H1 (cell line): Measurements from ENCODE around the gene NAGA. TPM values are rescaled to one million over a fixed set of nuclear protein-coding genes. Genes with fewer than 3 reads are reported as not detected.

Experiments used
- CTCF ChIA-PET: fragments of 300-600 bp; sonication (Branson Sonifier 250); formaldehyde crosslinking; loops from one replicate; lab custom pipeline; 2021; ENCODE audit not compliant: partially characterized antibody; lab: Charles Lee
- POLR2A ChIA-PET: fragments of 300-600 bp; sonication (Branson Sonifier 250); formaldehyde crosslinking; loops from one replicate; lab custom pipeline; 2021; ENCODE audit warnings: inconsistent platforms; ENCODE audit not compliant: partially characterized antibody; lab: Charles Lee
- DNase-seq, 2 experiments: peaks; one replicate each; pipeline versions ENCODE4 v3.0.0 to v3.0.0-alpha.2; 2010 to 2022; ENCODE audit warnings: low spot score in 2 of 2, low read depth in 1 of 2, mixed read lengths in 1 of 2
- FAIRE-seq: peaks from 2 replicates; lab custom pipeline; 2011; peaks lifted over from hg19 to GRCh38; lab: Jason Lieb, UNC
- H2AFZ ChIP-seq: 2 replicates; pipeline ENCODE4 v1.8.1; 2012; ENCODE audit warnings: low read length, inconsistent platforms
- H2AK5ac ChIP-seq: 2 replicates; pipeline ENCODE4 v1.6.1; 2013; ENCODE audit warnings: low read depth, low read length
- H2BK120ac ChIP-seq: replicated peaks from 2 replicates; pipeline ENCODE3; 2013; ENCODE audit warnings: low read depth, low read length, inconsistent platforms
- H2BK12ac ChIP-seq: 2 replicates; pipeline ENCODE4 v1.6.1; 2013; ENCODE audit warnings: low read depth, low read length
- H2BK15ac ChIP-seq: 2 replicates; pipeline ENCODE4 v1.6.1; 2013; ENCODE audit warnings: low read length
- H2BK20ac ChIP-seq: 2 replicates; pipeline ENCODE4 v1.6.1; 2013; ENCODE audit warnings: low read length
- H2BK5ac ChIP-seq: 2 replicates; pipeline ENCODE4 v1.6.1; 2013; ENCODE audit warnings: low read depth, low read length
- H3K14ac ChIP-seq: 2 replicates; pipeline ENCODE4 v1.6.1; 2013; ENCODE audit warnings: inconsistent platforms; ENCODE audit not compliant: insufficient read length
- H3K18ac ChIP-seq: 2 replicates; pipeline ENCODE4 v1.6.1; 2013; ENCODE audit warnings: low read length; ENCODE audit errors: extremely low read depth
- H3K23ac ChIP-seq: 2 replicates; pipeline ENCODE4 v1.6.1; 2013; ENCODE audit warnings: inconsistent platforms; ENCODE audit not compliant: insufficient read length
- H3K23me2 ChIP-seq: 2 replicates; pipeline ENCODE4 v1.6.1; 2013; ENCODE audit warnings: low read depth, low read length
- H3K27ac ChIP-seq: 2 replicates; pipeline ENCODE4 v1.6.1; 2011; ENCODE audit warnings: low read depth, low read length, inconsistent platforms
- H3K27me3 ChIP-seq, 4 experiments: replicated peaks in 1 of 4; 1 replicate in 1 of 4; 2 replicates in 3 of 4; pipeline versions ENCODE4 v1.6.1 to v1.8.1; 2011 to 2013; ENCODE audit warnings: low read length in 3 of 4, mild to moderate bottlenecking in 3 of 4, inconsistent platforms in 2 of 4, mixed read lengths in 2 of 4, moderate library complexity in 1 of 4; ENCODE audit not compliant: control insufficient read depth in 3 of 4, insufficient read depth in 3 of 4; ENCODE audit errors: extremely low read depth in 1 of 4
- H3K36me3 ChIP-seq, 4 experiments: 2 replicates each; pipeline versions ENCODE4 v1.6.1 to v1.8.1; 2011 to 2013; ENCODE audit warnings: mild to moderate bottlenecking in 4 of 4, low read length in 3 of 4, moderate library complexity in 2 of 4, control low read depth in 1 of 4, inconsistent platforms in 1 of 4; ENCODE audit not compliant: insufficient read depth in 4 of 4, control insufficient read depth in 2 of 4
- H3K4ac ChIP-seq: replicated peaks from 2 replicates; pipeline ENCODE3; 2013; ENCODE audit warnings: low read length, low read depth, mixed read lengths, inconsistent platforms; ENCODE audit not compliant: insufficient read length
- H3K4me1 ChIP-seq, 4 experiments: replicated peaks in 1 of 4; 1 replicate in 1 of 4; 2 replicates in 3 of 4; pipeline versions ENCODE4 v1.6.1 to v1.8.1; 2011 to 2013; ENCODE audit warnings: low read length in 3 of 4, inconsistent platforms in 2 of 4, mixed read lengths in 1 of 4; ENCODE audit not compliant: insufficient read depth in 4 of 4, control insufficient read depth in 3 of 4
- H3K4me2 ChIP-seq, 2 experiments: 2 replicates each; pipeline versions ENCODE4 v1.6.1 to v1.8.1; 2011 to 2013; ENCODE audit warnings: low read depth in 2 of 2, low read length in 2 of 2, control low read depth in 1 of 2, inconsistent platforms in 1 of 2, mild to moderate bottlenecking in 1 of 2; ENCODE audit not compliant: insufficient read depth in 1 of 2
- H3K4me3 ChIP-seq, 4 experiments: fragments of 200-600, 300-600 bp in 1 of 4; sonication (generic), shearing (Covaris generic), sonication (Bioruptor Twin) in 1 of 4; 2 replicates each; pipeline versions ENCODE4 v1.5.1 to v1.8.1; 2011 to 2016; ENCODE audit warnings: low read length in 4 of 4, low read depth in 3 of 4, control low read depth in 2 of 4, inconsistent platforms in 2 of 4, mild to moderate bottlenecking in 2 of 4, mixed read lengths in 1 of 4, moderate library complexity in 1 of 4; ENCODE audit not compliant: insufficient read depth in 2 of 4; ENCODE audit errors: extremely low read depth in 1 of 4
- H3K56ac ChIP-seq: replicated peaks from 2 replicates; pipeline ENCODE3; 2013; ENCODE audit warnings: low read depth, mild to moderate bottlenecking, mixed read lengths, low read length, inconsistent platforms; ENCODE audit not compliant: insufficient read length
- H3K79me1 ChIP-seq: 2 replicates; pipeline ENCODE4 v1.6.1; 2013; ENCODE audit warnings: low read depth, low read length, control low read depth
- H3K79me2 ChIP-seq, 2 experiments: 2 replicates each; pipeline versions ENCODE4 v1.6.1 to v1.8.1; 2012 to 2013; ENCODE audit warnings: low read length in 2 of 2, mild to moderate bottlenecking in 2 of 2, inconsistent platforms in 1 of 2; ENCODE audit not compliant: insufficient read depth in 2 of 2, control insufficient read depth in 1 of 2
- H3K9ac ChIP-seq, 4 experiments: replicated peaks in 1 of 4; 1 replicate in 1 of 4; 2 replicates in 3 of 4; pipeline versions ENCODE4 v1.6.1 to v1.8.1; 2011 to 2013; ENCODE audit warnings: low read depth in 3 of 4, low read length in 3 of 4, control low read depth in 2 of 4, mild to moderate bottlenecking in 2 of 4, moderate library complexity in 2 of 4, inconsistent platforms in 1 of 4; ENCODE audit errors: extremely low read depth in 1 of 4
- H3K9me3 ChIP-seq, 2 experiments: 2 replicates each; pipeline versions ENCODE4 v1.6.1 to v1.8.1; 2012 to 2013; ENCODE audit warnings: mild to moderate bottlenecking in 2 of 2, moderate library complexity in 2 of 2, control low read depth in 1 of 2, inconsistent platforms in 1 of 2, low read depth in 1 of 2, low read length in 1 of 2, mixed read lengths in 1 of 2; ENCODE audit not compliant: insufficient read depth in 2 of 2
- H4K20me1 ChIP-seq, 2 experiments: replicated peaks in 1 of 2; 2 replicates each; pipeline versions ENCODE3 to v1.8.1; 2011 to 2013; ENCODE audit warnings: inconsistent platforms in 2 of 2, low read length in 2 of 2, mild to moderate bottlenecking in 1 of 2; ENCODE audit not compliant: insufficient read depth in 2 of 2, control insufficient read depth in 1 of 2
- H4K5ac ChIP-seq: 2 replicates; pipeline ENCODE4 v1.6.1; 2013; ENCODE audit warnings: low read length, low read depth, mixed read lengths, inconsistent platforms; ENCODE audit not compliant: insufficient read length
- H4K8ac ChIP-seq: 2 replicates; pipeline ENCODE4 v1.8.0; 2013; ENCODE audit warnings: mild to moderate bottlenecking, moderate library complexity, low read length, inconsistent platforms; ENCODE audit not compliant: insufficient read depth; ENCODE audit errors: extremely low read depth
- H4K91ac ChIP-seq: replicated peaks from 2 replicates; pipeline ENCODE3; 2013; ENCODE audit warnings: low read length, mixed read lengths, inconsistent platforms; ENCODE audit not compliant: insufficient read length
- ASH2L ChIP-seq: fragments of 200-600, 300-600 bp; sonication (generic); IDR thresholded peaks from one replicate; pipeline ENCODE4 v1.7.1; 2017; ENCODE audit warnings: low read length
- BCL11A ChIP-seq, 2 experiments: IDR thresholded peaks; one replicate each; pipeline ENCODE4 v1.6.1; 2011; ENCODE audit warnings: low read depth in 2 of 2, low read length in 2 of 2, mild to moderate bottlenecking in 2 of 2
- CHD1 ChIP-seq: IDR thresholded peaks from 2 replicates; pipeline ENCODE4 v1.6.1; 2012; ENCODE audit warnings: low read depth, low read length, improper control_type of control experiment
- SUZ12 ChIP-seq: fragments of 200-600 bp; sonication (generic); IDR thresholded peaks from 2 replicates; pipeline ENCODE4 v1.6.1; 2012; ENCODE audit warnings: mild to moderate bottlenecking, inconsistent platforms, low read length, moderate library complexity, mixed read lengths
- TAF1 ChIP-seq: IDR thresholded peaks from 2 replicates; pipeline ENCODE4 v1.6.1; 2011; ENCODE audit warnings: mild to moderate bottlenecking, low read depth, low read length
- WGBS, 2 experiments: shearing (Covaris generic) in 1 of 2; methylation state at CpG; one replicate each; pipeline versions ENCODE4 v1.1.6 to v1.1.7; 2013 to 2015; ENCODE audit warnings: low lambda C conversion rate in 2 of 2, mixed read lengths in 2 of 2, inconsistent platforms in 1 of 2, low coverage in 1 of 2, missing lambda C conversion rate in 1 of 2; ENCODE audit not compliant: insufficient replicate concordance in 2 of 2, insufficient coverage in 1 of 2, insufficient read length in 1 of 2; ENCODE audit errors: extremely low coverage in 1 of 2, missing lambda C conversion rate in 1 of 2; 5-methylcytosine and 5-hydroxymethylcytosine counted together
- polyA plus RNA-seq, 7 experiments: library from polyadenylated mRNA; depleted of rRNA in 3 of 7; stranded (reverse) in 5 of 7; unstranded in 2 of 7; fragments of >200 nt in 5 of 7; fragments of 200-250 nt in 2 of 7; gene quantifications; 1 replicate in 5 of 7; 2 replicates in 1 of 7; 4 replicates in 1 of 7; pipeline versions ENCODE4 v1.2.1 to v1.2.3, GENCODE V29; 2011 to 2013; ENCODE audit warnings: missing spikeins in 2 of 7, mixed read lengths in 2 of 7
- total RNA-seq: library from RNA; stranded (reverse); fragmentation: NEBNext Ultra II Directional; extraction: Animal tissue kit (Norgen Biotek cat#: 25700); gene quantifications from 2 replicates; pipeline ENCODE4 v1.2.1, GENCODE V29; 2021

NAGA gene
- total and polyA plus RNA-seq, 2 of the 8 experiments (the other 6 are each of a cell fraction or from before 2014, with no cell fraction given): 14.8 to 30.7 TPM

- no peak overlapping the region for H2BK5ac ChIP-seq
- H3K79me1 ChIP-seq: no peaks in the 10 kb centered on the region
- ChIA-PET CTCF (interaction anchor here (0.6 kb wide), 1 partner anchor 108 kb away, joined by 3 read pairs; no protein-coding TSS in a partner anchor), POLR2A (interaction anchor here (1.8 kb wide), 1 partner anchor 10 kb away, joined by 5 read pairs; no protein-coding TSS in a partner anchor)
- TF ChIP-seq TAF1: no peak
- no peak for TF ChIP-seq CHD1
- no peak for TF ChIP-seq BCL11A (IDR thresholded peaks at IDR 0.05; ENCODE audit: low read depth in 2 of 2, low read length in 2 of 2)
- TF ChIP-seq ASH2L: no peak
- TF ChIP-seq SUZ12: no peak
- WGBS, 2 experiments: 94% methylated on average over 4 of the region's 4 CpGs; no CpG with 5 or more reads in 1 of the 2 experiments
- no peak overlapping the region for H3K18ac ChIP-seq
- no peak overlapping the region for H3K27ac ChIP-seq
- peaks cover 8% of the 10 kb centered on the region; the same call in 1 of the 2 replicates for H3K23me2 ChIP-seq
- H4K5ac ChIP-seq: no peak overlapping the region
- no peak overlapping the region for H4K91ac ChIP-seq
- no peak for DNase-seq
- H4K8ac ChIP-seq: no peak overlapping the region; the same call in 1 of the 2 replicates
- no peaks in the 10 kb centered on the region for H3K9me3 ChIP-seq
- no peak overlapping the region for H3K56ac ChIP-seq
- H3K9ac ChIP-seq: no peak overlapping the region
- H3K4me2 ChIP-seq: no peak overlapping the region
- H3K27me3 ChIP-seq: peaks cover 0 to 1% (median under 1%) of the 10 kb centered on the region in 4 experiments; a peak in 2 of 7 replicates
- H2BK20ac ChIP-seq: no peak overlapping the region
- H2BK120ac ChIP-seq: no peak overlapping the region
- H4K20me1 ChIP-seq: no peaks in the 10 kb centered on the region
- H3K4me3 ChIP-seq: no peak overlapping the region
- no peaks in the 10 kb centered on the region for H3K79me2 ChIP-seq
- H3K36me3 ChIP-seq: no peaks in the 10 kb centered on the region; a peak in 2 of 8 replicates
- H3K23ac ChIP-seq: no peak overlapping the region
- H2BK15ac ChIP-seq: no peak overlapping the region
- H3K4me1 ChIP-seq: peaks cover 0 to 29% (median 14%) of the 10 kb centered on the region in 4 experiments; a peak in 6 of 7 replicates
- no peak overlapping the region for H3K4ac ChIP-seq
- no peak overlapping the region for H2BK12ac ChIP-seq
- no peak for FAIRE-seq
- no peak overlapping the region for H2AFZ ChIP-seq
- no peak overlapping the region for H3K14ac ChIP-seq
- H2AK5ac ChIP-seq: no peak overlapping the region
These were observed 2.3 kb downstream of the NAGA start for GRCh38 chr22:42068291-42068690.
